GM21723 (cell line): Measurements from ENCODE around the gene RTBDN.
"Not testable (repeated sequence)": the region's sequence is repeated elsewhere in the genome, so short reads cannot be mapped to it uniquely, and the experiment has no call there.

Source experiments
- ATAC-seq: cut with Tn5 transposase; IDR thresholded peaks from one replicate; pipeline ENCODE4 v1.9.1; 2021; ENCODE audit warnings: mild to moderate bottlenecking, moderate library complexity; ENCODE audit not compliant: unreplicated experiment

Gene RTBDN

DNA sequence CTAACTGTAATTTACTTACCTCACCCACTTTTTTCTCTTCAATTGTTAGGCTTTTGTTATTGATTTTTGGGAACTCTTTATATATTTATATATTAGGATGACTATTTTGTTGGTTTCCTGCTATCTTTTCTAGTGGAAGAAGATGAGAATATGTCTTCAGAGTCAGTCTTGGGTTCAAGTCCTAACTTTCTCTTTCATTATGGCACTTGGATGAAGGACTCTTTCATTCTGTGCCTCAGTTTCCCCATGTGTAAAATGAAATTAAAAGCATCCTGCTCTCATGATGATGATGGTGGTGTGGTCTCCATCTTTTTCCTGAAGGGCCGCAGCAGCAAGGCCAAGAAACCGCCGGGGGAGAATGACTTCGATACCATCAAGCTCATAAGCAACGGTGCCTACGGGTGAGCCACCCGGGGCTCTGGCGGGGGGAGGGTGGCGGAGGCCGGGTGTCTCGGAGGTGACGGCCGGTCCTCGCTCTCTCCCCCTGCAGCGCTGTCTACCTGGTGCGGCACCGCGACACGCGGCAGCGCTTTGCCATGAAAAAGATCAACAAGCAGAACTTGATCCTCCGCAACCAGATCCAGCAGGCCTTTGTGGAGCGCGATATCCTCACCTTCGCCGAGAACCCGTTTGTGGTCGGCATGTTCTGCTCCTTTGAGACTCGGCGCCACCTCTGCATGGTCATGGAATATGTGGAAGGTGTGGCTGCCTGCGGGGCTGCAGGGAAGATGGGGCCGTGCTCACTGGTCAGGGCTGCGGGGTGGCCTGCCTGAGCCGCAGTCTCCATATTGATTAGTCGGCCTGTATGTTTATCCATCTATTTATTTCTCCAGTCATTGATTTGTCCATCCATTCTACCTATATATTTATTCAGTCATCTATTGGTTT lies 23.9 kb upstream of the RTBDN start:
- ATAC-seq, result no peak

DNA sequence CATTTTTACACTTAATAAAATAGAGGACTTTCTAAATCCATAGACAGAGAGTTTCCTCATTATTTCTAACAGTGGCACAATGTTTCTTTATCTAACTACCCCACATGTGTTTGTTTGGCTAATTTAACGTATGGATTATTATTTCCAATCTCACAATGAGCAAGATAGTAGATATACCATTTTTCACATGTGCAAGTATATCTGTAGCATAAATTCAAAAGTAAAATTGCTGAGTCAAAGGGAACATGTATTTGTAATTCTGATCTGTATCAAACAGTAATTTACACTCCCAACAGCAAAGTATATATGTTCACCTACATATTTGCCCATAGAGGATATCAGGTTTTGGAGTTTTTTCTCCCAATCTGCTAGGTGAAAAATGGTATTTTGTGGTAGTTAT lies 22.3 kb upstream of the RTBDN start:
- no peak for ATAC-seq

DNA sequence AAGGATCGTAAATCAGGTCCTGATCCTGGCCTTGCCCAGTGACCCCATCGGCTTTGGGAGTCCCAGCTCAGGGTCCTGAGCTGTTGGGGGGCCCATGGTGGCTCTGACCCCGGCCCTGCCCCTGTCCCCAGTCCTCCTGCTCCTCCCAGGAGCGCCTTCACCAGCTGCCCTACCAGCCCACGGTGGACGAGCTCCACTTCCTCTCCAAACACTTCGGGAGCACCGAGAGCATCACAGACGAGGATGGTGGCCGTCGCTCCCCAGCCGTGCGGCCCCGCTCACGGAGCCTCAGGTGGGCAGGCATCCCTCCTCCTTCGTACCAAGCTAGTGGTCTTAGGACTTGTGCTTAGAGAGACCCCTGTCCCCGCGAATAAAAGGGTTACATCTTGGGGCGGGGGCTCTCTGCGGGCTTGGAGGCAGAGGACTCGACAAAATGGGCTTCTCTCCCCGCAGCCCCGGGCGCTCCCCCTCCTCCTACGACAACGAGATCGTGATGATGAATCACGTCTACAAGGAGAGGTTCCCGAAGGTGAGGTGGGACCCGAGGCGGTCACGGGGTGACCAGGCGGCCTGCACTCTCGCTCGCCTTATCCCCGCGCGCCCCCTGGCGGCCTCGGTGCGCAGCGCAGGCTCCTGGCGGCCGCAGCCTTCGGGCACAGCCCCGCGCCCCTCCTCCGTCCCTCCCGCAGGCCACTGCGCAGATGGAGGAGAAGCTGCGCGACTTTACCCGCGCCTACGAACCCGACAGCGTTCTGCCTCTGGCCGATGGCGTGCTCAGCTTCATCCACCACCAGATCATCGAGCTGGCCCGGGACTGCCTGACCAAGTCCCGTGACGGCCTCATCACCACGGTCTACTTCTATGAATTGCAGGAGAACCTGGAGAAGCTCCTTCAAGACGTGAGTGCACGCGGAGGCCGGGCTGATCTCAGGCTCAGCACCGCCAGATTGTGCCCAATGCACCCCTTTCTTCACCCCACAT lies 13.1 kb upstream of the RTBDN start:
- ATAC-seq, result peak; percentile 56

DNA sequence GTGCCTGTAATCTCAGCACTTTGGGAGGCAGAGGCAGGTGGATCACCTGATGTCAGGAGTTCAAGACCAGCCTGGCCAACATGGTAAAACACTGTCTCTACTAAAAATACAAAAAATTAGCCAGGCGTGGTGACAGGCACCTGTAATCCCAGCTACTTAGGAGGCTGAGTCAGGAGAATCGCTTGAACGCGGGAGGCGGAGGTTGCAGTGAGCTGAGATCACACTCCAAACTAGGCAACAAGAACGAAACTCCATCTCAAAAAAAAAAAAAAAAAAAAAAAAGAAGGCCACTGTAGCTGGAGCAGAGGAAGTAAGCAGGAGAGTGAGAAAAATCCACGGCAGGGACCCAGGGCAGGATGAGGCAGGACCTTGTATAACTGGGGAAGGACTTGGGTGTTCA lies 12.2 kb upstream of the RTBDN start:
- not testable (repeated sequence) for ATAC-seq

DNA sequence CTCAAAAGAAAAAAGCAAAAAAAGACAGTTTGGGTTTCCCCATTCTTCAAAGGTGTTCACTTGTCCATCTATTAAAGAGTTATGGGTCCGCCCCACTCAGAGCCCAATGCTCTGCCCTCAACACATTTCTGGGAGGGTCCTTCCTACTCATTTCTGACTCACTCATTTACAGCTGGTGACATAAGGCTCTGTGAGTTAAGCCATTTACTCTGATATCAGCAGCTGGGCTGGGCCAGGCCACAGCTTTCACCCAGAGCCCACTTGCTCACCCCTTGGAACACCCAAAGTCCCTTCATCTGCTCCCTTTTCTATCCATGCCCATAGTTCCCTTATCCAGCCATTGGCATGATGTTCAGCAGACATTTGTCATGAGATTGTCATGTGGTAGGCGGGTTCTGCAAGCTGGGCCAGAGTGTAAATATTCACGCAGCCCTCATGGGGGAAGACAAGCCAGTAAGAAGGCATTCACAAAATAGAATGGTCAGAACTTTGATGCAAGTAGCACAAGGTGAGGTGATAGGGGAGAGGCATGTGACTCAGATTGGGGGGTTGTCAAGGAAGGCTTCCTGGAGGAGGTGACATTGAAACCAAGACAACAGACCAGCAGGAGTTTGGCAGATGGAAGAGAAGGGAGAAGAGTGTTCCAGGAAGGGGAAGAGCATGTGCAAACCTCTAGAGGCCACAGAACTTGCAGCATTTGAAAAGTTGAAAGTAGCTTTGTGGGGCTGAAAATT lies 9.8 kb upstream of the RTBDN start:
- no peak for ATAC-seq

DNA sequence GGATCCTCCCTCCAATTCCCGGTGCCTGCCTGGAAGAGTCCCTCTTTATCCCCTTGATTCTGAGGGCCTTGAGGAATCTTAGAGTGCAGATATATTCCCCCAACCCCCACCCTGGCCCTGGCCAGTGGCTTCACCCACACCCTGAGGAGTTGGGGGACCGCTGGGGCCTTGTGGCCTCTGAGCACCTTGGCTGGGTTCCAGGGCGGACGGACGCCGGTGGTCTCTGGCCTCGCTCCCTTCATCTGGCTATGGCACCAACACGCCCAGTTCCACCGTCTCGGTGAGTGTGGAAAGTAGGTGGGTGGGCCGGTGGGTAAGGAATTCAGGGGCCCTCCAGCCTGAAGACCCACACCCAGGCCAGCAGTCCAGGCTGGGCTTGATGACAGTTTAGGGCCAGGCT lies 8.9 kb upstream of the RTBDN start:
- ATAC-seq, result no peak

DNA sequence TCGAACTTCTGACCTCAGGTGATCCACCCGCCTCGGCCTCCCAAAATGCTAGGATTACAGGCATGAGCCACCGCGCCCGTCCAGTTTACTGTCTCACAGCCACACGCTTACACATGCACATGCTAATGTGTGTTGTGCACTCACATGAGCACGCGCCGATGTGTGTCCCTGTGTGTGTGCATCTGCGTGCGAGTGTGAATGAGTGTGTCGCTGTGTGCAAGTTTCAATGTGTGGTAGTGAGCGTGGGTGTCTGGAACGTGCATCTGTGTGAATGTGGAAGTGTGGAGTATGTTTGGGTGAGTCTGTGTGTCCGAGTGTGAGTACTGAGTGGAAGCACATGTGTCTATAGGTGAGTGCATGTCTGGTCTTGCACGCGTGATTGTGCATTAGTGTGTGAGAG lies 8.1 kb upstream of the RTBDN start:
- ATAC-seq, result no peak

DNA sequence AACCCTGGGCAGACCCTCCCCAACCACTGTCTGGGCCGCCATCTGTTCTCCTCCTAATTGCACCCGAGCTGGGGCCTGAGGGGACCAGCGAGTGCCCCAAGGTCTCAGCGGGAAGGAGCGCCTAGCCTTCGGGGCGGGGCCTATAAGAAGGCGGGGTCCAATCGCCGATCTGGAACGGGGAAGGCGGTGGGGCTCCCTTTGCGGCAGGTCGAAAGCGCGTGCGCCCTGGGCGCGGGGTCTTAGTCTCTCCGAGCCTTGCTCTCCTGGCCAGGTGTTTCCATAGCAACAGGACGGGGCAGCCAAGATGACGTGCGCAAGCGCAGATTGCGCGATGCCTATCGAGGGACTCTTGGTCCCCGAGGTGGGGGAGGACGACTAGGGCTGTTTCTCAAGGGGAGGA lies 6.7 kb upstream of the RTBDN start:
- no peak for ATAC-seq

DNA sequence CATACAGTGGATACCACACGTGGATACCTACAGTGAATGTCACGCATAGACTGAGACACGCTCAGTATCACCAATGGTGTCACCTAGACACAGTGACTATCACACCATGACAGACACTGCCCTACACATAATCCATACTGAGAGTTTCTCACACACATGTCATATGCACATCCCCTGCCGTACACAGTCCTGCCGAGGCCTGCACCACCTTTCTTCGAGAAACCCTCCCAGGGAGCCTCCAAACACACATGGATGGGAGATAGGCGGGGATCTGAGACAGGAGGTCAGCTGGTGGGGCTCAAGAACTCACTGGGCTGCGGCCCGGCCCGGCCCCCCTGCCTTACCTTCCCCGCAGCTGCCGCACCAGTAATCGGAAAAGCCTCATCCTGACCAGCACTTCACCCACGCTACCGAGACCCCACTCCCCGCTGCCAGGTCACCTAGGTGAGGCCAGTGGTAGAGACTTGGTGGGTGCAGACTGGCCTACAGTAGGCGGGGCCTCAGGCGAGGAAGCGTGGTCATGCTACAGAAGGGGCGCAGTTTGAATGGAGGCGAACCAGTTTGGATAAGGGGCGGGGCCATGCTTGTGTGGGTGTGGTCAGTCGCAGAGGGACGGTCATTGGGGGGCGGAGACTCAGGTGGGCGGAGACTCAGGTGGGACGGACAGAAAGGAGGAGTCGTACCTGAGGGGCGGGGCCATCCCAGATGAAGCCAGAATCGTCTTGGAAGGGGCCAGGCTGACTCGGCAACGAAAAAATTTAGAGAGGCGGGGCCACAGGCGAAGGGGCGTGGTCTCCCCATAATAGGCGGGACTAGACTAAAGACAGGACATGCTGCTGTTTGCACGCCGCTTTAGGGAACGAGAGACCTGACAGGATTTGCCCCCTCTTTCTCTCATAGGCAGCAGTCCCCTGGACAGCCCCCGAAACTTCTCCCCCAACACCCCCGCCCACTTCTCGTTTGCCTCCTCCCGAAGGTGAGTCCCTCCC lies 6.0 kb upstream of the RTBDN start:
- no peak for ATAC-seq

DNA sequence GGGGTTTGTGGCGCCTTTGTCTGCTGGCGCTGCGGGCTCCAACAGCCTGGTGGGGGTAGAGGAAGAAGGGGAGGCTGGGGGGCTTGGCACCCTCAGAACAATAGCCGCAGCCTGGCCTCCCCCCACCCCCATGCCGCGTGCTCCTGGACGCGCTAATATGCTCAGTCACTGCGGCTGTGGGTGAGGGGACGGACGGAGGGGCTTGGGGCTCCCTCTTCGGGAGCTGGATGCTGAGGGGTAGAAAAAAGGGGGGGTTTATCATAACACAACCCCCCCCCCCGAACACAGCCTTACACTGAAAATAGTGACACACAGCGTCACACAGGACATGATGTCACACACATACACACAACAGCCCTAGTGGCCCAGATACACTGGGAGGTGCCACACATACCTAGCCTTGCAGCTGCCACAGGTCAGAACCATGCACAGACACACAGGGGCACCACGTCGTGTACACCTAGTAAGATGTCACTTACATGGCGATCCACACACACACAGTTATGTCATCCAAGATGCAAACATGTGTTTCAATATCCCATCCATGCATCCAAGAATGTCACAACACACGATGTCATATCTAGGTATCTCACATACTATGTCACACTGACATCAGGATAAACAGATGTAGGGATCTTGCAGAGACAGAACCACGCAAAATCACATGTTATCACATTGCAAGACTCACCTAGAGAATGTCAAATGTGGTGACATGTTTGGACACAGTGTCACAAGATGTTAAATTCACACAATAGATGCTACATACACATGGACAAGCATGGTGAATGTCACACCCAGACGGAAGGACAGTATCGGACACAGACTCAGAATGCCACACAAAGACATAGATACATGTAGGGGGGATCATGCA lies 4.7 kb upstream of the RTBDN start:
- no peak for ATAC-seq

DNA sequence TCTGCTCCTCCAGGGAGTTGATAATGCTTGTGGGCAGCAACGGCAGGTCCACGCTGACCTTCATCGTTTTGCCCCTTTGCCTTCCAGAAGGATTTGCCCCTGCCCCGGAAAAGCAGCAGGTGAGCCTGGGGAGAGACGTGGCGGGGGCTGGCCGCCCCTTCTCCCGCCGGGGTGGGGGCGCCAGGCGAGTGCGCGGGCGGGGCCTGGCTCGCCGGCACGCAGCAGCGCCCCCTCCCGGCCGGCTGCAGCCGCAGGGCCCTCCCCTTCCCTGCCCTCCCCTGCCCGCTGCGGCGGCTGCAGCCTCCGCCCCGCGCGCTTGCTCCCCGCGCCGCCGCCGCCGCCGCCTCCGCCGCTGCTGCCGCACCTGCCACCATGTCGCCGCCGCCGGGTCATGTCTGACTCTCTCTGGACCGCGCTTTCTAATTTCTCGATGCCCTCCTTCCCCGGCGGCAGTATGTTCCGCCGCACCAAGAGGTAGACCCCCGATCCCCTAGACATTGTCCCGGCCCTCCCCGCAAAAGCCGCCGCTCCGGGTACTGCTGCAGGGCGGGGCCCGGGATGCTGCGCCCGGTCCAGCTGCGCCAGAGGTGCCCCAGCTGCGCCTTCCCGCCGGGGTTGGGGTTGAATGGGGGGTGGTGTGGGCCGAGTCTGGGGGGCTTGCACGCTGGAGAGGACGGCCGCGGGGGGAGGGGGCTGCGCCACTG lies 4.0 kb upstream of the RTBDN start, which contains the start of gene MAST1:
Gene MAST1, plus strand, starts transcription at position 334 of the 704 bp plus-strand sequence. Its CDS starts 58 bp downstream, at position 392.
- no peak for ATAC-seq

DNA sequence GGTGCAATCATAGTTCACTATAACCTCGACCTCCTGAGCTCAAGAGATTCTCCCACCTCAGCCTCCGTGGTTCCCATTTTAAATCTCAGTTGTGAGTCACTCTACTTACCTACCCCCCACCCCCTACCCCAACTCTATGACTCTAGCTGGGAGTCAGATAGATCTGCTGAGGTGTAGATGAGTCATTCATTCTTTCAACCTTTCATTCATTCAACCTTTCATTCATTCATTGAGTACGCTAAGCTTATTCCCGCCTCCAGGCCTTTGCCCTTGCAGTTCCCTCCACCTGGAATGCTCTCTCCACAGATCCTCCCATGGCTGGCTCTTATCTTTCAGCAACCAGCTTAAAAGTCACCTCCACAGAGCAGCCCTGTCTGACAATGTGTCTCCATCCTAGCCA lies 2.8 kb upstream of the RTBDN start:
- ATAC-seq, result no peak

DNA sequence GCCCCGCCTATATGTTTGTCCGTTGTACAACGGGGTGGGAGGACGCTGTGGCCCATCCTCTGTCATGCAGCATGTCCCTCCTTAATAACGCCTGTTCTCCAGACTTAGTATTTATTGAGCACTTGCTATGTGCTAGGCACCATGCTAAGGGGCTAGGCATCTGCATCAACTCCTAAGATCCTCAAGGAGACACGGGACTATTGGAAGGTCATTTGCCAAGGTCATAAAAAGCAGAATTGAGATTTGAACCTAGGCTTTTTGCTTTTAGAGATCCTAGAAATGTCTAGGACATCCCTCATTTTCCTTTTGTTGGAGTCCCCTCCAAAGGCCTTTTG lies 2.1 kb upstream of the RTBDN start:
- no peak for ATAC-seq

DNA sequence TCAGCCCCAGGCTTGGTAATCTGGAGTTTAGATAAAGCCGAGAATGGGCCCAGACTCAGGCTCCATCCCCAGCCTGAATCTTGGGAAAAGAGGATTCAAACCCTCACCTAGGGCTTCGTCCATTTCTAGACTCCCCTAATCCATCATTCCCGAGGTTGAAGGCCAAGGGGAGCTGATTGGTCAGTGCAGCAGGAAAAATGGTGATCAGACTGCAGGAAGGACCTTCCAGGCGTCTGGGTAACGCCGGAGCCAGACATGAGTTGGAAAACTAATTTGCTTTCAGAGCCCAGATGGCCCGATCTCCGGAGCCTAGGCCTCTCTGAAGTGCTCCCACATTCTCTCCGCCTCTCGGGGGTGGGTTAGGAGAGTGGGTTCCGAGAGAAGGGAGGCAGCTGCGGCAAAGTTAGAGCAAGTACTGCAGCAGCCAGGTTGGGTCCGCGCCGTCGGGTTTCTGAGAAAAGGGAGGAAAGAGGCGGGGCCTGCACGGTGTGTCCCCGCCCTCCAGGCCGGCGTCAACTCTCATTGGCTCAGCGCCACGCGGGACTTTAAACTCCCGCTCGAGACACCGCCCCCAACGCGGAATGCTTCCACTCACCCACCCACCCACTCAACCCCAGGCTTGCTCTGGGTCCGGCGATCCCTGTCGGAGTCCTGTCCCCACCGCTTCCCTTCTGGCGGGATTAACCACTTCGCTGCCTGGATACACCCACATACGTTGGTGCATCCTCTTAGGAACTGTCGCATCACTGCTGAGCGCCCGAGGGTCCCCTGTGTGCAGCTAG lies 788 bp upstream of the RTBDN start:
- ATAC-seq, result no peak

DNA sequence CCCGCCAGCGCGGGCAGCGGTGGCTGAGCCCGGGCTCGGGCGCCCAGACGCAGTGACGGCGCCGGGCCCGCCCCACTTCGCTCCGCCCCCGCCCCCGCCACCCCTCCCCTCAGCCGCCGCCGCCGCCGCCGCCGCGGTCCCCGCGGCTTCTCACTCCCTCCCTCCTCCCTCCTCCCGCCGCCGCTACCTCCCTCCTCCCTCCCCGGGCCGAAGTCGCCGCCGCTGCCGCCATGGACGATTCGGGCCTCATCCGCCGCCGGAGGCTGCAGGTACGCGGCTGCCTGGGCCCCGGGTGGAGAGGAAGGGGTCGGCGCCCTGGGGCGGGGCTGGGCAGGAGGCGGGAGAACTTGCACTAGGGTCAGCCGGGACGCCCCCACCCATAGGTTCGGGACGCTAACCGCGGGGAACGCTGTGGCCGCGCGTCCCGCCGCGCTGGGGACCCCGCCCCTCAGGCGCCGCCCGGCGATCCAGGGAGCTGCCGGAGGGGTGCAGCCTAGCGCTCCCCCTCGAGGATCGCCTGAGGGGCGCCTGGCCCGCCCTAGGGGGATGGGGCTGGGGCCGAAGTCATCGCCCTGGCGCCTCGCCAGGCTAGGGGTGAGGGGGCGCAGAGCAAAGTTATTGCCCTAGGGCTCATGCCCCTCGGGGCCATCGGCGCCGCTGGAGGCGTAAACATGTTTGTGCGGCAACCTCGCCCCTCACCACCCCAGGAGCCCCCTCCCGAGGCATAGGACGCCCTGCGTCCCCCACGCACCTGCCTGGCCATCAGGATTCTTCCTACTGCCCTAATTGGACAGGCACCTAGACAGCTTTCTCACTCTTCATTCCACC lies 427 bp downstream of the RTBDN start:
- ATAC-seq, result no peak

DNA sequence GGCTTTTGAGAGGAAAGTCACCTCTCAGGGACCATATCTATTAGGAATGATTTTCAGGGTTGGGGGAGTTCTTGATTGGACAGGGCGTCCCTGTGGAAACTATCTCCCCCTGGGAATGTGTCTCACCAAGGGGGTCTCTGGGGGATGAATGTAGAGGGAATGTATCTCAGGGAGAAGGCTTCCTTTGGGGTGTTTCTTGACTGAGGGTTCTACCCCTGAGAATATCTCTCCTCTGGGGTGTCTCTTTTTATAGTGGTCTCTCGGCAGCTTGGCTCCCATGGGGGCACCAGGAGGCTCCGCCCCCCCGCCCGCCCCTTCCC lies 1.0 kb downstream of the RTBDN start:
- no peak for ATAC-seq

DNA sequence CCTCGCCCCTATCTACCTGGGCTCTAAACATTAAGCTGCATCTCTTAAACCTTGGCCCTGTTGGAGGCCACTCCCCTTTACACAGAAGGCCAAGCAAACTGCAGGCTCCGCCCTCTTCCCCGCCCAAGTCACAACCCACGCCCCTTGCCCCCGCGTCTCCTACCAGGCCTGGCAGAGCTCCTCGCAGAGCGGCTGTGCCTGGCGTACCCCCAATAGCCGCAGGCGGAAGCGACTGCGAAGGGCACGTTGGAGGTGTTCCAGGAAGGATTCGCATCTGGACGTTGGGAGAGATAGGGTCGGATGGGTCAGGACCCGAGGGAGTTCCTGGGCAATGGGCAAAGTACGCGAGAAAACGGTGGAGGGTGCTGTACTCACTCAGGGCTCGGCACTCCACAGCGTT lies 5.9 kb downstream of the RTBDN start:
- no peak for ATAC-seq
